ENCODE data around the gene SCYGR6.

SCYGR6 gene

DNA sequence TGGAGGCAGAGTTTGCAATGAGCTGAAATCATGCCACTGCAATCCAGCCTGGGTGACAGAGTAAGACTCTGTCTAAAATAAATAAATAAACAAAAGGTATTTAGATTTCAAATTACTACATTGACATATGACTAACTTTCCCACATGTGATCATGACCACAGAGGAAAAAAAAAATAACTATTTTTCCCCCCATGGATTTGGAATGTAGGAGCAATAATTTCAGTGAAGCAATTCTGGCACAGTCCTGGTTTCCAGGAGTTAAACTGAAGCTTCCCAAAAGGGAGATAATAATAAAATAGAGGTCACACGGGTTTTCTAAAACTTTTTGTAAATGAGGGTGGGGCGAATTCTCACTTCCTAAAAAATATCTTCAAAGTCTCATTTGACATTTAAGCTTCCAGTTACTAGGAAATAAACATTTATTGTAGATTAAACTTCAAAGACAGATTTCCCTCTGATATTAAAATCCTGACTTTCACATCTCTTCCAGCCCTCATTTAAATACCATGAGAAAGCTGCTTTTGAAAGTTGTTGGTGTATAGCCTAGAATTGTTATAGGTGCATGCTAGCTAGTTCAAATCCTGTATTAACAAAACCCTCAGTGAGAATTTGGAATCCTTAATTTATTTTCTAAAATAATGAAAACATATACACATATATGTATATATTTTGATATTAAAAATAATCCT lies 27.4 kb downstream of the SCYGR6 start:
- no peak overlapping the region for H3K23ac ChIP-seq (ENCODE audit: low read length)
- no peak overlapping the region for H2BK120ac ChIP-seq (ENCODE audit: low read depth, low read length)
- H3K9ac ChIP-seq (ENCODE audit: low read length): no peak overlapping the region
- H2BK15ac ChIP-seq (replicated peaks; ENCODE audit: low read depth): no peak overlapping the region
- H3K27ac ChIP-seq (ENCODE audit: low read depth, low read length): no peak overlapping the region
- H2AK5ac ChIP-seq (ENCODE audit: low read length): no peak overlapping the region
- no peak overlapping the region for H3K4me3 ChIP-seq (ENCODE audit: low read length)
- no peaks in the 10 kb centered on the region for H3K4me1 ChIP-seq (ENCODE audit: control insufficient read depth, low read depth, low read length)
- no peak for DNase-seq
- H3K56ac ChIP-seq (ENCODE audit: low read length): no peak overlapping the region
- H3K79me1 ChIP-seq (ENCODE audit: low read length): no peaks in the 10 kb centered on the region
- H2BK5ac ChIP-seq (ENCODE audit: low read length): no peak overlapping the region
- H3K79me2 ChIP-seq (ENCODE audit: control insufficient read depth, insufficient read depth, low read length): no peaks in the 10 kb centered on the region
- no peak overlapping the region for H4K5ac ChIP-seq (ENCODE audit: low read length)
- H3K18ac ChIP-seq (ENCODE audit: low read length): no peak overlapping the region
- no peak overlapping the region for H3K4me2 ChIP-seq (ENCODE audit: low read length)
- no peaks in the 10 kb centered on the region for H3K36me3 ChIP-seq (ENCODE audit: control insufficient read depth, insufficient read depth, low read length)
- H4K8ac ChIP-seq (ENCODE audit: low read depth, low read length): no peak overlapping the region
- H3K27me3 ChIP-seq (ENCODE audit: insufficient read depth, low read length, poor library complexity): no peaks in the 10 kb centered on the region
- no peak overlapping the region for H3K4ac ChIP-seq (ENCODE audit: low read depth, low read length)
- no CpG with 5 or more reads among the region's 2 CpGs for WGBS (ENCODE audit: extremely low coverage, insufficient coverage, low lambda C conversion rate)

DNA sequence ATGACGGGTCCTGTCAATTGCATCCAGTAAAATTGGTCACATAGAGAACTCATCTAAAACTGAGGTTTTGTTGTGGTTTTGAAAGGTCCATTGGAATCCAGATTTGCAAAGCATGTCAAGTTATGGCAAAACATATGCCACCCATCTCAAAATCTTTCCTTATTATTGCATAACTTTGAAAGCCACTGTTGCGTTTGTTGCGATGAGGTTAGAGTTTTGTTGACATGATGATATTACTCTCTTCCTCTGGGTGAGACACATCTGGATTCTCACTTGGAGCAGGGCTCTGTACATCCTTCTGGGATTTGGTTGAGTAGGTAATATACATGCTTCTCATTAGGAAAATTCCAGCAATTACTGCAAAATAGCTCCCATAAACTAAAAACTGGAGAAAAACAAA lies 37.4 kb downstream of the SCYGR6 start:
- WGBS (ENCODE audit: extremely low coverage, insufficient coverage, low lambda C conversion rate): no CpG with 5 or more reads among the region's 3 CpGs

DNA sequence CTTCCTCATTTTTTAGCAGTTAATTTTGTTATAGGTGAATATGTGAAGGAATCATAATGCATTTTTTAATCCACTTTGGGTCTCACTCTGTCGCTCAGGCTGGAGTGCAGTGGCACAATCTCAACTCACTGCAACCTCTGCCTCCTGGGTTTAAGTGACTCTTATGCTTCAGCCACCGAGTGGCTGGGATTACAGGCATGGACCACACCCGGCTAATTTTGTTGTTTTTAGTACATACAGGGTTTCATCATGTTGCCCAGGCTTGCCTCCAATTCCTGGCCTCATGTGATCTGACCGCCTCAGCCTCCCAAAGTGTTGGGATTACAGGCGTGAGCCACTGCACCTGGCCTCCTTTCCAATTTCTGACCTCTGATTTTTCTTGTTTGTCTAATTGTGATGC lies 40.3 kb downstream of the SCYGR6 start:
- Histone ChIP-seq H3K4me2 (ENCODE audit: low read length) (no peak overlapping the region), H3K79me2 (ENCODE audit: control insufficient read depth, insufficient read depth, low read length) (no peaks in the 10 kb centered on the region), H4K8ac (ENCODE audit: low read depth, low read length) (no peak overlapping the region), H2BK15ac (replicated peaks; ENCODE audit: low read depth) (no peak overlapping the region), H3K4ac (ENCODE audit: low read depth, low read length) (no peak overlapping the region), H2BK120ac (ENCODE audit: low read depth, low read length) (no peak overlapping the region), H3K27me3 (ENCODE audit: insufficient read depth, low read length, poor library complexity) (no peaks in the 10 kb centered on the region), H3K4me3 (ENCODE audit: low read length) (no peak overlapping the region), H3K79me1 (ENCODE audit: low read length) (no peaks in the 10 kb centered on the region), H2AK5ac (ENCODE audit: low read length) (no peak overlapping the region), H3K56ac (ENCODE audit: low read length) (no peak overlapping the region), H3K27ac (ENCODE audit: low read depth, low read length) (no peak overlapping the region), H3K9ac (ENCODE audit: low read length) (no peak overlapping the region), H3K36me3 (ENCODE audit: control insufficient read depth, insufficient read depth, low read length) (no peaks in the 10 kb centered on the region), H3K23ac (ENCODE audit: low read length) (no peak overlapping the region), H3K4me1 (ENCODE audit: control insufficient read depth, low read depth, low read length) (no peaks in the 10 kb centered on the region), H3K18ac (ENCODE audit: low read length) (no peak overlapping the region), H4K5ac (ENCODE audit: low read length) (no peak overlapping the region), H2BK5ac (ENCODE audit: low read length) (no peak overlapping the region)
- WGBS (ENCODE audit: extremely low coverage, insufficient coverage, low lambda C conversion rate): no CpG with 5 or more reads among the region's 5 CpGs
- no peak for DNase-seq

More for the DNA sequence above, 37.4 kb downstream of the SCYGR6 start:
- Histone ChIP-seq H2BK120ac (ENCODE audit: low read depth, low read length) (no peak overlapping the region), H4K5ac (ENCODE audit: low read length) (no peak overlapping the region), H4K8ac (ENCODE audit: low read depth, low read length) (no peak overlapping the region), H3K4me2 (ENCODE audit: low read length) (no peak overlapping the region), H3K4me1 (ENCODE audit: control insufficient read depth, low read depth, low read length) (no peaks in the 10 kb centered on the region), H3K9ac (ENCODE audit: low read length) (no peak overlapping the region), H2BK5ac (ENCODE audit: low read length) (no peak overlapping the region), H3K27ac (ENCODE audit: low read depth, low read length) (no peak overlapping the region), H3K4me3 (ENCODE audit: low read length) (no peak overlapping the region), H3K56ac (ENCODE audit: low read length) (no peak overlapping the region), H3K36me3 (ENCODE audit: control insufficient read depth, insufficient read depth, low read length) (no peaks in the 10 kb centered on the region), H3K23ac (ENCODE audit: low read length) (no peak overlapping the region), H3K4ac (ENCODE audit: low read depth, low read length) (no peak overlapping the region), H2BK15ac (replicated peaks; ENCODE audit: low read depth) (no peak overlapping the region), H3K18ac (ENCODE audit: low read length) (no peak overlapping the region), H2AK5ac (ENCODE audit: low read length) (no peak overlapping the region), H3K79me1 (ENCODE audit: low read length) (no peaks in the 10 kb centered on the region), H3K79me2 (ENCODE audit: control insufficient read depth, insufficient read depth, low read length) (no peaks in the 10 kb centered on the region), H3K27me3 (ENCODE audit: insufficient read depth, low read length, poor library complexity) (no peaks in the 10 kb centered on the region)
- DNase-seq: no peak

DNA sequence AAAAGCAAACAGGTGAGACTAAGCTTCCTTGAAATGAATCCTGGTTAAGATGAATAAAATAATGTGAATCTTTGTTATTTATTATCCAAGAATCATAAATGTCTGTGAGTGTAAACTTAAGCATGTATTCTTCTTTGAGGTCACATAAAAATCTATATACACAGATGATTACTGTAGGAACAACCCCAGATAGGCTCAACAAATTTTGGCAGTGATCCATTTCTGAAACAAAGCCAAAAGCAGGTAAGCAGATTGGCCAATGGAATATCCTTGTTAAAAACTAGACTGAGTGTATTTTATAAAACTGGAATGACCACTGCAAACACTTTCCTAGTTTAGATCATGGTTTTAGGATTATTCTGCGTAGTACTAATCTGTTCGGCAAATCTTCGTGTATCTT lies 46.6 kb downstream of the SCYGR6 start:
- no peaks in the 10 kb centered on the region for H3K79me2 ChIP-seq (ENCODE audit: control insufficient read depth, insufficient read depth, low read length)
- no peaks in the 10 kb centered on the region for H3K4me1 ChIP-seq (ENCODE audit: control insufficient read depth, low read depth, low read length)
- no CpG with 5 or more reads among the region's 3 CpGs for WGBS (ENCODE audit: extremely low coverage, insufficient coverage, low lambda C conversion rate)
- no peak overlapping the region for H3K27ac ChIP-seq (ENCODE audit: low read depth, low read length)
- H2BK15ac ChIP-seq (replicated peaks; ENCODE audit: low read depth): no peak overlapping the region
- no peaks in the 10 kb centered on the region for H3K27me3 ChIP-seq (ENCODE audit: insufficient read depth, low read length, poor library complexity)
- no peak overlapping the region for H4K8ac ChIP-seq (ENCODE audit: low read depth, low read length)
- H2BK5ac ChIP-seq (ENCODE audit: low read length): no peak overlapping the region
- no peak overlapping the region for H3K9ac ChIP-seq (ENCODE audit: low read length)
- H4K5ac ChIP-seq (ENCODE audit: low read length): no peak overlapping the region
- no peak overlapping the region for H3K18ac ChIP-seq (ENCODE audit: low read length)
- H2AK5ac ChIP-seq (ENCODE audit: low read length): no peak overlapping the region
- H3K36me3 ChIP-seq (ENCODE audit: control insufficient read depth, insufficient read depth, low read length): no peaks in the 10 kb centered on the region
- H3K4me2 ChIP-seq (ENCODE audit: low read length): no peak overlapping the region
- H3K23ac ChIP-seq (ENCODE audit: low read length): no peak overlapping the region
- DNase-seq: no peak
- no peaks in the 10 kb centered on the region for H3K79me1 ChIP-seq (ENCODE audit: low read length)
- no peak overlapping the region for H3K56ac ChIP-seq (ENCODE audit: low read length)
- H3K4ac ChIP-seq (ENCODE audit: low read depth, low read length): no peak overlapping the region
- H3K4me3 ChIP-seq (ENCODE audit: low read length): no peak overlapping the region
- H2BK120ac ChIP-seq (ENCODE audit: low read depth, low read length): no peak overlapping the region

GRCh38 chr2:227674485-227674884 lies 50.1 kb downstream of the SCYGR6 start:
- no peak overlapping the region for H3K23ac ChIP-seq (ENCODE audit: low read length)
- H3K4me2 ChIP-seq (ENCODE audit: low read length): no peak overlapping the region
- no peaks in the 10 kb centered on the region for H3K27me3 ChIP-seq (ENCODE audit: insufficient read depth, low read length, poor library complexity)
- no peaks in the 10 kb centered on the region for H3K36me3 ChIP-seq (ENCODE audit: control insufficient read depth, insufficient read depth, low read length)
- H3K27ac ChIP-seq (ENCODE audit: low read depth, low read length): no peak overlapping the region
- DNase-seq: peak; percentile 15
- no peaks in the 10 kb centered on the region for H3K79me2 ChIP-seq (ENCODE audit: control insufficient read depth, insufficient read depth, low read length)
- no peak overlapping the region for H3K56ac ChIP-seq (ENCODE audit: low read length)
- H4K5ac ChIP-seq (ENCODE audit: low read length): no peak overlapping the region
- no peak overlapping the region for H2AK5ac ChIP-seq (ENCODE audit: low read length)
- no CpG with 5 or more reads among the region's 5 CpGs for whole genome bisulfite sequencing (ENCODE audit: extremely low coverage, insufficient coverage, low lambda C conversion rate)
- no peak overlapping the region for H4K8ac ChIP-seq (ENCODE audit: low read depth, low read length)
- no peak overlapping the region for H2BK120ac ChIP-seq (ENCODE audit: low read depth, low read length)
- no peak overlapping the region for H3K4me3 ChIP-seq (ENCODE audit: low read length)
- H3K9ac ChIP-seq (ENCODE audit: low read length): no peak overlapping the region
- H2BK15ac ChIP-seq (replicated peaks; ENCODE audit: low read depth): no peak overlapping the region
- no peak overlapping the region for H3K18ac ChIP-seq (ENCODE audit: low read length)
- no peak overlapping the region for H3K4ac ChIP-seq (ENCODE audit: low read depth, low read length)
- no peaks in the 10 kb centered on the region for H3K79me1 ChIP-seq (ENCODE audit: low read length)
- H3K4me1 ChIP-seq (ENCODE audit: control insufficient read depth, low read depth, low read length): no peaks in the 10 kb centered on the region
- H2BK5ac ChIP-seq (ENCODE audit: low read length): no peak overlapping the region

Data from mesendoderm (in vitro differentiated cells).